ENCODE measurements around the gene TNFRSF1B.
"Not testable (repeated sequence)": the region's sequence is repeated elsewhere in the genome, so short reads cannot be mapped to it uniquely, and the experiment has no call there.

Gene TNFRSF1B

GRCh38 chr1:12222700-12223099 lies 55.9 kb downstream of the TNFRSF1B start:
- DNase-seq (ENCODE audit: low read depth) = not testable (repeated sequence)

- not testable (repeated sequence) for DNase-seq (ENCODE audit: low read depth)
Observed at GRCh38 chr1:12224092-12224491, 57.3 kb downstream of the TNFRSF1B start.

GRCh38 chr1:12228979-12229378 lies 62.2 kb downstream of the TNFRSF1B start:
- no peak for DNase-seq (ENCODE audit: low read depth)

GRCh38 chr1:12229386-12229834 lies 62.6 kb downstream of the TNFRSF1B start:
- no peak for DNase-seq (ENCODE audit: low read depth)

GRCh38 chr1:12229835-12230548 lies 63.2 kb downstream of the TNFRSF1B start, which contains the start of gene VPS13D:
VPS13D (plus strand) TSS chr1:12230030; CDS start chr1:12234267, 4,237 bp downstream.
- no peak for DNase-seq (ENCODE audit: low read depth)

- no peak for DNase-seq (ENCODE audit: low read depth)
Observed at GRCh38 chr1:12230549-12231275, 63.9 kb downstream of the TNFRSF1B start.

- no peak for DNase-seq (ENCODE audit: low read depth)
Observed at GRCh38 chr1:12231276-12231595, 64.4 kb downstream of the TNFRSF1B start.

- no peak for DNase-seq (ENCODE audit: low read depth)
Observed at GRCh38 chr1:12232221-12232620, 65.4 kb downstream of the TNFRSF1B start.

- no peak for DNase-seq (ENCODE audit: low read depth)
Observed at GRCh38 chr1:12244078-12244477, 77.3 kb downstream of the TNFRSF1B start.

GRCh38 chr1:12244585-12244984 lies 77.8 kb downstream of the TNFRSF1B start:
- no peak for DNase-seq (ENCODE audit: low read depth)

GRCh38 chr1:12245116-12245515 lies 78.3 kb downstream of the TNFRSF1B start:
- DNase-seq (ENCODE audit: low read depth) = no peak

- DNase-seq (ENCODE audit: low read depth) = no peak
Observed at GRCh38 chr1:12245733-12246132, 78.9 kb downstream of the TNFRSF1B start.

GRCh38 chr1:12246584-12246983 lies 79.8 kb downstream of the TNFRSF1B start:
- DNase-seq (ENCODE audit: low read depth) = no peak

GRCh38 chr1:12249181-12249580 lies 82.4 kb downstream of the TNFRSF1B start:
- DNase-seq (ENCODE audit: low read depth) = peak; percentile 16

GRCh38 chr1:12249748-12250147 lies 83.0 kb downstream of the TNFRSF1B start:
- DNase-seq (ENCODE audit: low read depth) = no peak

GRCh38 chr1:12251442-12251841 lies 84.7 kb downstream of the TNFRSF1B start:
- DNase-seq (ENCODE audit: low read depth) = no peak

- DNase-seq (ENCODE audit: low read depth) = no peak
Observed at GRCh38 chr1:12255913-12256312, 89.1 kb downstream of the TNFRSF1B start.

GRCh38 chr1:12258272-12258671 lies 91.5 kb downstream of the TNFRSF1B start:
- no peak for DNase-seq (ENCODE audit: low read depth)

Measured in HS-5 (cell line).